Astrocyte (in vitro differentiated cells and primary cell): ENCODE data around the gene SAMHD1. TPM values are rescaled to one million over a fixed set of nuclear protein-coding genes. Genes with fewer than 3 reads are reported as not detected.
"Not testable (repeated sequence)": the region's sequence is repeated elsewhere in the genome, so short reads cannot be mapped to it uniquely, and the experiment has no call there.

Experiments
- DNase-seq: peaks from one replicate; pipeline ENCODE4 v3.0.0-alpha.2; 2010; ENCODE audit warnings: low read depth
- FAIRE-seq: peaks from 2 replicates; lab custom pipeline; 2011; peaks lifted over from hg19 to GRCh38; lab: Jason Lieb, UNC
- H2AFZ ChIP-seq: 2 replicates; pipeline ENCODE4 v1.6.0; 2012; ENCODE audit warnings: low read depth, low read length, inconsistent platforms
- H3K27ac ChIP-seq: 2 replicates; pipeline ENCODE4 v1.5.1; 2011; ENCODE audit warnings: low read depth, low read length, inconsistent platforms
- H3K27me3 ChIP-seq: 2 replicates; pipeline ENCODE4 v1.6.0; 2011; ENCODE audit warnings: low read length, inconsistent platforms; ENCODE audit not compliant: insufficient read depth
- H3K36me3 ChIP-seq: 2 replicates; pipeline ENCODE4 v1.5.1; 2011; ENCODE audit warnings: low read length, inconsistent platforms; ENCODE audit not compliant: insufficient read depth
- H3K4me1 ChIP-seq: 2 replicates; pipeline ENCODE4 v1.5.1; 2011; ENCODE audit warnings: low read length, inconsistent platforms; ENCODE audit not compliant: insufficient read depth
- H3K4me2 ChIP-seq: 2 replicates; pipeline ENCODE4 v1.6.0; 2012; ENCODE audit warnings: low read length, inconsistent platforms
- H3K4me3 ChIP-seq: 2 replicates; pipeline ENCODE4 v1.5.1; 2011; ENCODE audit warnings: low read depth, mild to moderate bottlenecking, low read length, inconsistent platforms; ENCODE audit not compliant: insufficient read depth
- H3K79me2 ChIP-seq: 2 replicates; pipeline ENCODE4 v1.6.0; 2012; ENCODE audit warnings: mild to moderate bottlenecking, low read length, inconsistent platforms; ENCODE audit not compliant: insufficient read depth
- H3K9ac ChIP-seq: 2 replicates; pipeline ENCODE4 v1.6.0; 2012; ENCODE audit warnings: mild to moderate bottlenecking, low read length, inconsistent platforms
- H3K9me3 ChIP-seq: 2 replicates; pipeline ENCODE4 v1.5.1; 2012; ENCODE audit warnings: low read depth, mild to moderate bottlenecking, low read length, inconsistent platforms; ENCODE audit not compliant: insufficient read depth
- H4K20me1 ChIP-seq: 2 replicates; pipeline ENCODE4 v1.6.0; 2012; ENCODE audit warnings: low read length, inconsistent platforms; ENCODE audit not compliant: insufficient read depth
- H3K27ac Mint-ChIP-seq: one replicate; pipeline ENCODE4 v1.8.0; 2021; ENCODE audit warnings: mild to moderate bottlenecking, mixed read lengths; ENCODE audit not compliant: unreplicated experiment
- H3K27me3 Mint-ChIP-seq: one replicate; pipeline ENCODE4 v1.8.0; 2021; ENCODE audit warnings: low read depth, mixed read lengths; ENCODE audit not compliant: unreplicated experiment
- H3K36me3 Mint-ChIP-seq: one replicate; pipeline ENCODE4 v1.8.0; 2021; ENCODE audit warnings: low read depth, mixed read lengths; ENCODE audit not compliant: unreplicated experiment
- H3K4me1 Mint-ChIP-seq: one replicate; pipeline ENCODE4 v1.8.0; 2021; ENCODE audit warnings: low read depth, mixed read lengths; ENCODE audit not compliant: unreplicated experiment
- H3K4me3 Mint-ChIP-seq: one replicate; pipeline ENCODE4 v1.8.0; 2021; ENCODE audit warnings: mild to moderate bottlenecking, moderate library complexity, mixed read lengths; ENCODE audit not compliant: unreplicated experiment
- H3K9me3 Mint-ChIP-seq: one replicate; pipeline ENCODE4 v1.8.0; 2021; ENCODE audit warnings: mild to moderate bottlenecking, mixed read lengths; ENCODE audit not compliant: unreplicated experiment
- CTCF ChIP-seq: IDR thresholded peaks from 2 replicates; pipeline ENCODE4 v1.5.1; 2011; ENCODE audit warnings: low read depth, mild to moderate bottlenecking, inconsistent platforms, low read length, moderate library complexity; ENCODE audit not compliant: insufficient read depth
- EZH2 ChIP-seq: IDR thresholded peaks from 2 replicates; pipeline ENCODE4 v1.6.1; 2012; ENCODE audit warnings: mild to moderate bottlenecking, low read length, inconsistent platforms; ENCODE audit not compliant: insufficient read depth
- total RNA-seq: library from RNA; stranded (reverse); gene quantifications from 2 replicates; pipeline ENCODE4 v1.2.1, GENCODE V29; 2021

The SAMHD1 gene
- total RNA-seq, 1 donor from 2014 or later: 99.7 TPM

GRCh38 chr20:36936341-36936740 is 15.2 kb downstream of the SAMHD1 start:
- H3K27me3 Mint-ChIP-seq: no peaks in the 10 kb centered on the region
- Histone ChIP-seq H3K27me3 (no peaks in the 10 kb centered on the region), H3K27ac (no peak overlapping the region), H3K9me3 (no peaks in the 10 kb centered on the region), H3K4me3 (no peak overlapping the region), H3K4me1 (no peaks in the 10 kb centered on the region), H4K20me1 (no peaks in the 10 kb centered on the region), H3K79me2 (no peaks in the 10 kb centered on the region), H2AFZ (no peak overlapping the region), H3K9ac (no peak overlapping the region), H3K36me3 (no peaks in the 10 kb centered on the region), H3K4me2 (no peak overlapping the region)
- no peaks in the 10 kb centered on the region for H3K4me1 Mint-ChIP-seq
- H3K27ac Mint-ChIP-seq: no peak overlapping the region
- H3K9me3 Mint-ChIP-seq: no peaks in the 10 kb centered on the region
- TF ChIP-seq EZH2 (no peak), CTCF (no peak)
- FAIRE-seq (no peak), DNase-seq (no peak)
- H3K4me3 Mint-ChIP-seq: no peak overlapping the region
- H3K36me3 Mint-ChIP-seq: peaks cover 10% of the 10 kb centered on the region

DNA sequence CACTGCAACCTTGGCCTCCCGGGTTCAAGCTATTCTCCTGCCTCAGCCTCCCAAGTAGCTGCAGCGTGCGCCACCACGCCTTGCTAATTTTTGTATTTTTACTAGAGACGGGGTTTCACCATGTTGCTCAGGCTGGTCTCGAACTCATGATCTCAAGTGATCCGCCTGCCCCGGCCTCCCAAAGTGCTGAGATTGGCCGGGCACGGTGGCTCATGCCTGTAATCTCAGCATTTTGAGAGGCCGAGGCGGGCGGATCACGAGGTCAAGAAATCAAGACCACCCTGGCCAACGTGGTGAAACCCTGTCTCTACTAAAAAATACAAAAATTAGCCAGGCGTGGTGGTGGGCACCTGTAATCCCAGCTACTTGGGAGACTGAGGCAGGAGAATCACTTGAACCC is 17.9 kb downstream of the SAMHD1 start:
- not testable (repeated sequence) for H3K9me3 ChIP-seq, H3K4me2 ChIP-seq, H3K79me2 ChIP-seq, FAIRE-seq, H3K4me3 ChIP-seq, H3K9me3 Mint-ChIP-seq, H3K4me1 ChIP-seq, H3K27ac Mint-ChIP-seq, H3K9ac ChIP-seq, H3K4me1 Mint-ChIP-seq, H4K20me1 ChIP-seq, H3K27me3 ChIP-seq, DNase-seq, H3K27ac ChIP-seq, H3K27me3 Mint-ChIP-seq, H2AFZ ChIP-seq, H3K36me3 ChIP-seq, H3K4me3 Mint-ChIP-seq
- H3K36me3 Mint-ChIP-seq: peaks cover 15% of the 10 kb centered on the region

DNA sequence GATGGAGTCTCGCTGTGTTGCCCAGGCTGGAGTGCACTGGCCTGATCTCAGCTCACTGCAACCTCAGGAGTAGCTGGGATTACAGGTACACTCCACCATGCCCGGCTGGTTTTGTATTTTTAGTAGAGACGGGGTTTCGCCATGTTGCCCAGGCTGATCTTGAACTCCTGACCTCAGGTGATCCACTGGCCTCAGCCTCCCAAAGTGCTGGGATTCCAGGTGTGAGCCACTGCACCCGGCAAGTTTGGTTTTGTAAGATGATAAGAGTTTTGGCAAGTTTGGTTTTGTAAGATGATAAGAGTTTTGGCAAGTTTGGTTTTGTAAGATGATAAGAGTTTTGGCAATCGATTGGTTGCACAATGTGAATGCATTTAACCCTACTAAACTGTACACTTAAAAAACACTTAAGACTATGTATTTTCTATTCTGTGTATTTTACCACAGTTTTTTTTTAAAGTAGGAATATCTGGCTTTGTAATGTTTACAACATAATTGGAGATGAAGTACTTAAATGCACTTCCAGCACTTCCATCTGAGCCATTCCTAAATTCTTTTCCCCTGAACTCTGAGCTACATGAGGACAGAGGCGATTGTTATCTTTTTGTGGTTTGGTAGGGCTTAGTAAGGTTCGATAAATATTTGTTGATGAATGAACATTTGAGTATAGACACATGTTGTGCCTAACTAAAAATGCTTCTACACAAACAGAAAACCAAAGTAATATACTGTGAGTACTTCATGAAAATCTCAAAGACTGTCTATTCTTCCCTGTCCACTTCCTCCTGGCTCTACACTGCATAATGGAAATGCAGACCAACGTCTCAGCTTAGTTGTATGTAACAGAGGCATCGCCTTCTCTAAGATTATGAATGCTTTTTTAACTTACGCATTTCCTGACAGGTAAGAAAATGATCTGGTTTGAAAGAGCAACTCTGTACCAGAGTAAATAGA is 18.8 kb downstream of the SAMHD1 start:
- Mint-ChIP-seq H3K27ac (peak overlapping the region; percentile 12), H3K4me3 (no peak overlapping the region), H3K9me3 (no peaks in the 10 kb centered on the region), H3K27me3 (no peaks in the 10 kb centered on the region), H3K4me1 (no peaks in the 10 kb centered on the region), H3K36me3 (peaks cover 19% of the 10 kb centered on the region)
- no peak overlapping the region for H3K9ac ChIP-seq
- H2AFZ ChIP-seq: no peak overlapping the region
- no peaks in the 10 kb centered on the region for H3K36me3 ChIP-seq
- H3K27ac ChIP-seq: no peak overlapping the region
- DNase-seq (peak; percentile 60), FAIRE-seq (no peak)
- no peaks in the 10 kb centered on the region for H3K27me3 ChIP-seq
- no peaks in the 10 kb centered on the region for H3K79me2 ChIP-seq
- no peaks in the 10 kb centered on the region for H3K9me3 ChIP-seq
- H3K4me2 ChIP-seq: no peak overlapping the region
- TF ChIP-seq EZH2: no peak
- no peak for TF ChIP-seq CTCF
- no peaks in the 10 kb centered on the region for H4K20me1 ChIP-seq
- no peak overlapping the region for H3K4me3 ChIP-seq
- no peaks in the 10 kb centered on the region for H3K4me1 ChIP-seq

GRCh38 chr20:36932067-36932466 is 19.4 kb downstream of the SAMHD1 start:
- not testable (repeated sequence) for H3K4me3 ChIP-seq, H3K4me2 ChIP-seq, FAIRE-seq, H3K79me2 ChIP-seq, H2AFZ ChIP-seq, H3K4me1 Mint-ChIP-seq, H3K36me3 ChIP-seq, H3K27me3 Mint-ChIP-seq, H3K4me3 Mint-ChIP-seq, H3K27ac ChIP-seq, H3K9ac ChIP-seq, H3K27ac Mint-ChIP-seq, DNase-seq, H3K27me3 ChIP-seq, H3K9me3 Mint-ChIP-seq, H4K20me1 ChIP-seq, H3K4me1 ChIP-seq, H3K9me3 ChIP-seq
- H3K36me3 Mint-ChIP-seq: peaks cover 17% of the 10 kb centered on the region
